HepG2 (cell line): ENCODE measurements around the gene CEP76. TPM values are rescaled to one million over a fixed set of nuclear protein-coding genes. Genes with fewer than 3 reads are reported as not detected.

Source experiments
- ATAC-seq: fragments of 200-7000 bp; cut with Tn5 transposase; 3 replicates; pipeline ENCODE4 v1.9.1; 2020; ENCODE audit warnings: mild to moderate bottlenecking, moderate library complexity
- BruUV-seq: library from RNA; stranded (reverse); fragments of 400-500 nt; replicated peaks from 2 replicates; lab custom pipeline; 2021; lab: Mats Ljungman, UMichigan
- CTCF ChIA-PET: fragments of 300-600 bp; formaldehyde crosslinking; extraction: SDS; loops from one replicate; lab custom pipeline; 2021; ENCODE audit warnings: low total read pairs, inconsistent platforms, low intra/inter-chr PET ratio; lab: Yijun Ruan, JAX
- POLR2A ChIA-PET: fragments of 350-600 bp; sonication (Branson Sonifier 250); formaldehyde crosslinking; loops from one replicate; lab custom pipeline; 2020; ENCODE audit warnings: antibody characterized with exemption, inconsistent platforms; lab: Yijun Ruan, JAX
- DNase-seq: peaks from one replicate; pipeline ENCODE4 v3.0.0-alpha.2; 2015; ENCODE audit warnings: low spot score
- FAIRE-seq: peaks from 3 replicates; lab custom pipeline; 2011; peaks lifted over from hg19 to GRCh38; lab: Jason Lieb, UNC
- H2AFZ ChIP-seq: one replicate; pipeline ENCODE4 v1.6.1; 2011; ENCODE audit warnings: low read length, inconsistent platforms
- H3K27ac ChIP-seq: fragments of 300-600 bp; 3 replicates; pipeline ENCODE4 v1.8.0; 2011; ENCODE audit warnings: mixed run types, mild to moderate bottlenecking, mixed read lengths, low read length, inconsistent platforms; ENCODE audit not compliant: insufficient read depth; ENCODE audit errors: extremely low read length
- H3K27me3 ChIP-seq, 2 experiments: fragments of 200-600 bp in 1 of 2; 2 replicates in 1 of 2; 3 replicates in 1 of 2; pipeline versions ENCODE4 v1.6.0 to v1.8.0; 2011; ENCODE audit warnings: low read length in 2 of 2, mild to moderate bottlenecking in 2 of 2, moderate library complexity in 2 of 2, inconsistent platforms in 1 of 2; ENCODE audit not compliant: insufficient read depth in 2 of 2, control insufficient read depth in 1 of 2
- H3K36me3 ChIP-seq, 2 experiments: fragments of 200-600 bp in 1 of 2; replicated peaks in 1 of 2; 2 replicates in 1 of 2; 3 replicates in 1 of 2; pipeline versions ENCODE4 v1.5.1 to v1.8.0; 2011; ENCODE audit warnings: low read length in 2 of 2, inconsistent platforms in 1 of 2; ENCODE audit not compliant: insufficient read depth in 2 of 2, control insufficient read depth in 1 of 2
- H3K4me1 ChIP-seq: 2 replicates; pipeline ENCODE4 v1.5.1; 2012; ENCODE audit warnings: low read length, inconsistent platforms; ENCODE audit not compliant: insufficient read depth
- H3K4me2 ChIP-seq: 2 replicates; pipeline ENCODE4 v1.6.0; 2011; ENCODE audit warnings: low read depth, low read length, inconsistent platforms
- H3K4me3 ChIP-seq, 3 experiments: fragments of 200-600 bp in 1 of 3; sonication (generic), shearing (Covaris generic) in 1 of 3; replicated peaks in 1 of 3; 2 replicates each; pipeline ENCODE4 v1.5.1; 2011 to 2016; ENCODE audit warnings: low read length in 3 of 3, inconsistent platforms in 2 of 3, low read depth in 2 of 3, mild to moderate bottlenecking in 2 of 3, control low read depth in 1 of 3, mixed read lengths in 1 of 3; ENCODE audit not compliant: insufficient read depth in 1 of 3
- H3K79me2 ChIP-seq: one replicate; pipeline ENCODE4 v1.6.1; 2011; ENCODE audit warnings: low read length, inconsistent platforms; ENCODE audit not compliant: insufficient read depth
- H3K9ac ChIP-seq: 2 replicates; pipeline ENCODE4 v1.6.0; 2011; ENCODE audit warnings: mild to moderate bottlenecking, low read depth, low read length, inconsistent platforms; ENCODE audit not compliant: insufficient read depth
- H3K9me3 ChIP-seq: 2 replicates; pipeline ENCODE4 v1.5.1; 2012; ENCODE audit warnings: mild to moderate bottlenecking, low read length
- H4K20me1 ChIP-seq: 2 replicates; pipeline ENCODE4 v1.6.0; 2011; ENCODE audit warnings: inconsistent platforms, mild to moderate bottlenecking, low read length, moderate library complexity; ENCODE audit not compliant: insufficient read depth
- CAMTA2 ChIP-seq: sonication (generic); formaldehyde crosslinking; IDR thresholded peaks from 2 replicates; pipeline ENCODE4 v1.4.0; 2020; ENCODE audit warnings: mild to moderate bottlenecking, missing genetic modification reagents, borderline replicate concordance
- FOXA1 ChIP-seq, 2 experiments: fragments of 450-650 bp in 1 of 2; sonication (generic) in 1 of 2; formaldehyde crosslinking in 1 of 2; IDR thresholded peaks; 2 replicates each; pipeline versions ENCODE4 v1.4.0 to v1.6.1; 2016 to 2020; ENCODE audit warnings: missing genetic modification reagents in 1 of 2
- HNRNPK ChIP-seq: fragments of 200-400 bp; formaldehyde crosslinking; IDR thresholded peaks from 2 replicates; pipeline ENCODE4 v1.6.1; 2018; ENCODE audit warnings: low read length, low read depth, moderate library complexity, mild to moderate bottlenecking; ENCODE audit not compliant: poor library complexity, severe bottlenecking
- KDM2A ChIP-seq: sonication (generic); formaldehyde crosslinking; IDR thresholded peaks from 2 replicates; pipeline ENCODE4 v1.4.0; 2020; ENCODE audit warnings: low read depth, missing genetic modification reagents, borderline replicate concordance
- MAFK ChIP-seq, 2 experiments: IDR thresholded peaks in 1 of 2; conservative IDR thresholded peaks in 1 of 2; 2 replicates each; pipeline ENCODE4 v1.6.1; 2011; ENCODE audit warnings: improper control_type of control experiment in 2 of 2, low read length in 2 of 2
- MNT ChIP-seq: fragments of 450-650 bp; IDR thresholded peaks from 2 replicates; pipeline ENCODE4 v1.6.1; 2016
- ONECUT2 ChIP-seq: sonication (generic); formaldehyde crosslinking; IDR thresholded peaks from 2 replicates; pipeline ENCODE4 v1.4.0; 2020; ENCODE audit warnings: missing genetic modification reagents
- YEATS4 ChIP-seq: sonication (generic); formaldehyde crosslinking; IDR thresholded peaks from 2 replicates; pipeline ENCODE4 v1.4.0; 2020; ENCODE audit warnings: missing genetic modification reagents, borderline replicate concordance
- ZBTB8A ChIP-seq: sonication (generic); formaldehyde crosslinking; IDR thresholded peaks from 2 replicates; pipeline ENCODE4 v1.4.0; 2020; ENCODE audit warnings: mild to moderate bottlenecking, low read depth, missing genetic modification reagents, borderline replicate concordance
- ZFYVE20 ChIP-seq: sonication (generic); formaldehyde crosslinking; IDR thresholded peaks from 2 replicates; pipeline ENCODE4 v1.8.0; 2023; ENCODE audit warnings: low read depth, mild to moderate bottlenecking, moderate library complexity, missing genetic modification reagents, borderline replicate concordance
- ZNF792 ChIP-seq: IDR thresholded peaks from 2 replicates; pipeline ENCODE4 v1.6.1; 2016
- WGBS: methylation state at CpG from one replicate; pipeline ENCODE4 v1.1.6; 2017; ENCODE audit warnings: low lambda C conversion rate; 5-methylcytosine and 5-hydroxymethylcytosine counted together
- in situ Hi-C: cut with HindIII; loops from 2 replicates; pipeline ENCODE4 v1.10.0; 2017; ENCODE audit warnings: low pct_unique_long_range_greater_than_20kb; ENCODE audit not compliant: extremely low pct_ligation_motif_present
- intact Hi-C: fragments of 100-400 bp; cut with micrococcal nuclease; formaldehyde crosslinking; loops from one replicate; pipeline ENCODE4 v1.10.0; 2022; ENCODE audit not compliant: unreplicated experiment
- polyA plus RNA-seq, 8 experiments: library from polyadenylated mRNA; depleted of rRNA in 3 of 8; stranded (reverse) in 7 of 8; unstranded in 1 of 8; fragments of >200 nt; fragmentation: Illumina TruSeq in 4 of 8; extraction: Trizol in 4 of 8; gene quantifications; 2 replicates each; pipeline versions ENCODE4 v1.2.1 to v1.2.3, GENCODE V29; 2011 to 2016; ENCODE audit warnings: low read depth in 4 of 8, missing spikeins in 1 of 8, mixed read lengths in 1 of 8; ENCODE audit not compliant: insufficient read depth in 1 of 8
- total RNA-seq, 5 experiments: library from RNA; depleted of rRNA; stranded (reverse); fragments of >200 nt; fragmentation: Illumina TruSeq; extraction: Trizol; gene quantifications; 2 replicates each; pipeline ENCODE4 v1.2.3, GENCODE V29; 2016; ENCODE audit warnings: low read depth in 1 of 5

CEP76 gene
- total and polyA plus RNA-seq, 2 of the 13 experiments (the other 11 are each of a cell fraction or from before 2014, with no cell fraction given): 13.9 to 15.1 TPM

GRCh38 chr18:12721495-12722275, 19.2 kb upstream of the CEP76 start:
- TF ChIP-seq ZNF792 (CRISPR knock-in tag) (no peak), HNRNPK (no peak), ZBTB8A (CRISPR knock-in tag) (no peak), ZFYVE20 (no peak), YEATS4 (no peak), CAMTA2 (no peak), MAFK (conservative IDR thresholded peaks at IDR 0.05 in 1 of 2, IDR thresholded peaks at IDR 0.05 in 1 of 2; ENCODE audit: low read length in 2 of 2) (peak in 1 of 2 experiments; percentile 16; a peak in 1 of 4 replicates)
- intact Hi-C loops (no loop called here), in situ Hi-C loops (no loop called here)
- 97% methylated on average over 5 of the region's 5 CpGs for WGBS
- Histone ChIP-seq H3K36me3 (peaks cover 10 to 52% of the 10 kb centered on the region in 2 experiments), H3K27ac (no peak overlapping the region), H3K4me1 (no peaks in the 10 kb centered on the region), H4K20me1 (no peaks in the 10 kb centered on the region), H3K79me2 (no peaks in the 10 kb centered on the region), H3K27me3 (no peaks in the 10 kb centered on the region), H3K9me3 (no peaks in the 10 kb centered on the region), H3K4me2 (no peak overlapping the region), H3K9ac (no peak overlapping the region), H2AFZ (no peak overlapping the region), H3K4me3 (no peak overlapping the region)
- FAIRE-seq (no peak), DNase-seq (no peak), ATAC-seq (no peak)
- CTCF ChIA-PET: no interaction called here
- BruUV-seq: no TSS peak
- POLR2A ChIA-PET: interaction anchor here (1.0 to 1.6 kb wide), 2 partner anchors 9 to 19 kb away, joined by 3 to 4 read pairs; partner anchors contain the start of gene CEP76

DNA sequence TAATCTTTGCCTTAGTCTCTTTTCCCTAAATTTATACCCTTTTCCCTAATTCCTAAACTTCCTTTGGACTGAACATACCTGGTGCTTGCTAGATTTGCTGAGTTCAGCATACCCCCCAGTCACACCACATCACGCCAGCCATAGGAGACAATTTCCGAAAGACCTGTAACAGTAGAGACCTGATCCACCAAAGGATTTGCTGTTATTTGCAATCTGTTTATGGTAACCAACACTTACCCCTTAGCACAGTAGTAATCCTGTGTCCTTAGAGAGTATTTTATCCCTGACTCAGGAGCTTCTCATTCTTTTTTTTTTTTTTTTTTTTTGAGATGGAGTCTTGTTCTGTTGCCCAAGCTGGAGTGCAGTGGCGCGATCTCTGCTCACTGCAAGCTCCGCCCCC, 8.9 kb upstream of the CEP76 start:
- in situ Hi-C loops (no loop called here), intact Hi-C loops (no loop called here)
- Histone ChIP-seq H3K9me3 (no peaks in the 10 kb centered on the region), H3K9ac (no peak overlapping the region), H3K27ac (no peak overlapping the region), H3K79me2 (no peaks in the 10 kb centered on the region), H4K20me1 (no peaks in the 10 kb centered on the region), H3K4me1 (no peaks in the 10 kb centered on the region), H3K4me2 (no peak overlapping the region), H2AFZ (no peak overlapping the region), H3K27me3 (no peaks in the 10 kb centered on the region), H3K36me3 (peaks cover 12 to 51% of the 10 kb centered on the region in 2 experiments), H3K4me3 (no peak overlapping the region)
- FAIRE-seq (no peak), ATAC-seq (no peak), DNase-seq (no peak)
- WGBS: 99% methylated on average over 5 of the region's 5 CpGs
- no TSS peak for BruUV-seq
- POLR2A ChIA-PET: interaction anchor here (0.9 kb wide), 1 partner anchor 10 kb away, joined by 3 read pairs; no protein-coding TSS in a partner anchor
- CTCF ChIA-PET: no interaction called here
- TF ChIP-seq MNT (no peak), KDM2A (CRISPR knock-in tag) (no peak), FOXA1 (IDR thresholded peaks at IDR 0.05) (no peak), FOXA1 (CRISPR knock-in tag; IDR thresholded peaks at IDR 0.05) (no peak), ONECUT2 (CRISPR knock-in tag) (no peak)
